ENCODE measurements around the gene CCDC91. TPM values are rescaled to one million over a fixed set of nuclear protein-coding genes. Genes with fewer than 3 reads are reported as not detected.
A peak's percentile ranks its signal among the peaks of the same experiment; 100 is the strongest.
"Not testable (repeated sequence)": the region's sequence is repeated elsewhere in the genome, so short reads cannot be mapped to it uniquely, and the experiment has no call there.

The CCDC91 gene
- polyA plus RNA-seq, 3 donors from 2014 or later, result 46.8 to 60.1 (median 54.3) TPM

GRCh38 chr12:28248555-28249145 is 58.4 kb downstream of the CCDC91 start:
- DNase-seq, result no peak
- H3K27ac Mint-ChIP-seq, result peak overlapping the region in 5 of 6 donors; percentile 37 to 82 (median 76)
- peaks cover 0 to 2% (median 0%) of the 10 kb centered on the region in 6 donors for H3K9me3 Mint-ChIP-seq
- no peaks in the 10 kb centered on the region for H3K36me3 Mint-ChIP-seq
- H3K4me1 Mint-ChIP-seq, result peaks cover 54 to 79% of the 10 kb centered on the region in 2 donors
- H3K4me3 Mint-ChIP-seq, result peak overlapping the region in 3 of 5 donors; percentile 1 to 23 (median 8)
- peaks cover 0 to 2% (median 0%) of the 10 kb centered on the region in 3 donors for H3K27me3 Mint-ChIP-seq (ENCODE audit: low read depth in 3 of 3)

GRCh38 chr12:28253161-28253641 is 62.9 kb downstream of the CCDC91 start:
- peaks cover 43 to 59% of the 10 kb centered on the region in 2 donors for H3K4me1 Mint-ChIP-seq
- DNase-seq, result peak in 1 of 3 donors; percentile 9
- peak overlapping the region in 4 of 6 donors; percentile 3 to 68 (median 14) for H3K27ac Mint-ChIP-seq
- peaks cover 0 to 2% (median 0%) of the 10 kb centered on the region in 6 donors for H3K9me3 Mint-ChIP-seq
- H3K36me3 Mint-ChIP-seq, result peaks cover 0 to 5% (median 0%) of the 10 kb centered on the region in 3 donors
- peaks cover 0 to 3% (median 0%) of the 10 kb centered on the region in 3 donors for H3K27me3 Mint-ChIP-seq (ENCODE audit: low read depth in 3 of 3)
- H3K4me3 Mint-ChIP-seq, result peak overlapping the region in 3 of 5 donors; percentile 33 to 82 (median 38)

- peaks cover 0 to 3% (median 0%) of the 10 kb centered on the region in 3 donors for H3K27me3 Mint-ChIP-seq (ENCODE audit: low read depth in 3 of 3)
- H3K4me3 Mint-ChIP-seq, result no peak overlapping the region
- H3K9me3 Mint-ChIP-seq, result no peaks in the 10 kb centered on the region
- DNase-seq, result no peak
- peaks cover 9 to 17% of the 10 kb centered on the region in 2 donors for H3K4me1 Mint-ChIP-seq
- no peak overlapping the region for H3K27ac Mint-ChIP-seq
- H3K36me3 Mint-ChIP-seq, result peaks cover 17 to 34% (median 27%) of the 10 kb centered on the region in 3 donors
Observed at GRCh38 chr12:28257411-28257810, 67.2 kb downstream of the CCDC91 start.

- Mint-ChIP-seq H3K27me3 (ENCODE audit: low read depth in 3 of 3) (no peaks in the 10 kb centered on the region), H3K27ac (no peak overlapping the region), H3K4me3 (no peak overlapping the region), H3K9me3 (no peaks in the 10 kb centered on the region), H3K36me3 (peaks cover 17 to 40% (median 28%) of the 10 kb centered on the region in 3 donors), H3K4me1 (peaks cover 0 to under 1% of the 10 kb centered on the region in 2 donors)
- DNase-seq, result no peak
Observed at GRCh38 chr12:28258998-28259397, 68.7 kb downstream of the CCDC91 start.

GRCh38 chr12:28265435-28266042 is 75.3 kb downstream of the CCDC91 start:
- DNase-seq, result no peak
- no peak overlapping the region for H3K4me3 Mint-ChIP-seq
- peaks cover 2 to 7% of the 10 kb centered on the region in 2 donors for H3K4me1 Mint-ChIP-seq
- peaks cover 0 to 2% (median 0%) of the 10 kb centered on the region in 3 donors for H3K27me3 Mint-ChIP-seq (ENCODE audit: low read depth in 3 of 3)
- no peak overlapping the region for H3K27ac Mint-ChIP-seq
- peaks cover 12 to 40% (median 23%) of the 10 kb centered on the region in 3 donors for H3K36me3 Mint-ChIP-seq
- H3K9me3 Mint-ChIP-seq, result peaks cover 0 to under 1% (median 0%) of the 10 kb centered on the region in 6 donors

GRCh38 chr12:28267920-28268607 is 77.8 kb downstream of the CCDC91 start:
- not testable (repeated sequence) for H3K27me3 Mint-ChIP-seq (ENCODE audit: low read depth in 3 of 3); DNase-seq; H3K27ac Mint-ChIP-seq; H3K4me3 Mint-ChIP-seq; H3K4me1 Mint-ChIP-seq
- H3K9me3 Mint-ChIP-seq, result peaks cover 5 to 18% (median 11%) of the 10 kb centered on the region in 6 donors
- H3K36me3 Mint-ChIP-seq, result peaks cover 20 to 32% (median 31%) of the 10 kb centered on the region in 3 donors

- Mint-ChIP-seq H3K27ac (peak overlapping the region in 1 of 6 donors; percentile 17), H3K27me3 (ENCODE audit: low read depth in 3 of 3) (peaks cover 0 to 2% (median 0%) of the 10 kb centered on the region in 3 donors), H3K9me3 (peaks cover 6 to 18% (median 11%) of the 10 kb centered on the region in 6 donors), H3K4me3 (no peak overlapping the region), H3K4me1 (peaks cover 2 to 7% of the 10 kb centered on the region in 2 donors), H3K36me3 (peaks cover 20 to 32% (median 30%) of the 10 kb centered on the region in 3 donors)
- DNase-seq, result no peak
Observed at GRCh38 chr12:28268608-28269229, 78.5 kb downstream of the CCDC91 start.

GRCh38 chr12:28269851-28270250 is 79.6 kb downstream of the CCDC91 start:
- peaks cover 2 to 7% of the 10 kb centered on the region in 2 donors for H3K4me1 Mint-ChIP-seq
- H3K9me3 Mint-ChIP-seq, result peaks cover 6 to 18% (median 11%) of the 10 kb centered on the region in 6 donors
- DNase-seq, result no peak
- no peak overlapping the region for H3K4me3 Mint-ChIP-seq
- H3K27ac Mint-ChIP-seq, result no peak overlapping the region
- peaks cover 0 to 2% (median 2%) of the 10 kb centered on the region in 3 donors for H3K27me3 Mint-ChIP-seq (ENCODE audit: low read depth in 3 of 3)
- H3K36me3 Mint-ChIP-seq, result peaks cover 20 to 44% (median 42%) of the 10 kb centered on the region in 3 donors

GRCh38 chr12:28278499-28278898 is 88.2 kb downstream of the CCDC91 start:
- Mint-ChIP-seq H3K4me3 (no peak overlapping the region), H3K4me1 (peaks cover 2 to 14% of the 10 kb centered on the region in 2 donors), H3K27me3 (ENCODE audit: low read depth in 3 of 3) (peaks cover 0 to 3% (median 0%) of the 10 kb centered on the region in 3 donors), H3K36me3 (peaks cover 0 to 23% (median 21%) of the 10 kb centered on the region in 3 donors), H3K9me3 (peaks cover 0 to 4% (median 0%) of the 10 kb centered on the region in 6 donors), H3K27ac (no peak overlapping the region)
- no peak for DNase-seq

- Mint-ChIP-seq H3K36me3 (peaks cover 0 to 24% (median 18%) of the 10 kb centered on the region in 3 donors), H3K4me1 (peaks cover 2 to 14% of the 10 kb centered on the region in 2 donors), H3K4me3 (no peak overlapping the region), H3K27me3 (ENCODE audit: low read depth in 3 of 3) (peaks cover 0 to 3% (median 0%) of the 10 kb centered on the region in 3 donors), H3K27ac (no peak overlapping the region), H3K9me3 (peaks cover 0 to 4% (median 0%) of the 10 kb centered on the region in 6 donors)
- no peak for DNase-seq
Observed at GRCh38 chr12:28278960-28279359, 88.7 kb downstream of the CCDC91 start.

GRCh38 chr12:28286352-28286751 is 96.1 kb downstream of the CCDC91 start:
- H3K27me3 Mint-ChIP-seq (ENCODE audit: low read depth in 3 of 3), result peaks cover 0 to 2% (median 0%) of the 10 kb centered on the region in 3 donors
- no peak for DNase-seq
- peaks cover 21 to 47% (median 42%) of the 10 kb centered on the region in 3 donors for H3K36me3 Mint-ChIP-seq
- peaks cover 6 to 10% of the 10 kb centered on the region in 2 donors for H3K4me1 Mint-ChIP-seq
- no peak overlapping the region for H3K4me3 Mint-ChIP-seq
- peaks cover 18 to 31% (median 20%) of the 10 kb centered on the region in 6 donors for H3K9me3 Mint-ChIP-seq
- no peak overlapping the region for H3K27ac Mint-ChIP-seq

- H3K36me3 Mint-ChIP-seq, result peaks cover 35 to 54% (median 48%) of the 10 kb centered on the region in 3 donors
- no peak overlapping the region for H3K4me3 Mint-ChIP-seq
- H3K9me3 Mint-ChIP-seq, result peaks cover 15 to 36% (median 22%) of the 10 kb centered on the region in 6 donors
- DNase-seq, result no peak
- peaks cover 0 to 2% (median 0%) of the 10 kb centered on the region in 3 donors for H3K27me3 Mint-ChIP-seq (ENCODE audit: low read depth in 3 of 3)
- H3K4me1 Mint-ChIP-seq, result peaks cover 23 to 38% of the 10 kb centered on the region in 2 donors
- H3K27ac Mint-ChIP-seq, result no peak overlapping the region
Observed at GRCh38 chr12:28290262-28290661, 100.0 kb downstream of the CCDC91 start.

- H3K27me3 Mint-ChIP-seq (ENCODE audit: low read depth in 3 of 3), result peaks cover 0 to 2% (median 0%) of the 10 kb centered on the region in 3 donors
- H3K4me1 Mint-ChIP-seq, result peaks cover 23 to 48% of the 10 kb centered on the region in 2 donors
- peaks cover 35 to 41% (median 37%) of the 10 kb centered on the region in 3 donors for H3K36me3 Mint-ChIP-seq
- no peak for DNase-seq
- peaks cover 12 to 32% (median 22%) of the 10 kb centered on the region in 6 donors for H3K9me3 Mint-ChIP-seq
- no peak overlapping the region for H3K27ac Mint-ChIP-seq
- H3K4me3 Mint-ChIP-seq, result no peak overlapping the region
Observed at GRCh38 chr12:28292699-28293098, 102.4 kb downstream of the CCDC91 start.
